ENCODE data around the gene JMJD1C.
"Not testable (repeated sequence)": the region's sequence is repeated elsewhere in the genome, so short reads cannot be mapped to it uniquely, and the experiment has no call there.

JMJD1C gene

GRCh38 chr10:63465293-63466143 is at the start of gene JMJD1C:
TSS of gene JMJD1C (minus strand) at chr10:63465977. CDS start at chr10:63465662, 315 bp downstream.
- Histone ChIP-seq H3K9me3 (ENCODE audit: control insufficient read depth, insufficient read depth, low read length) (no peaks in the 10 kb centered on the region), H3K27ac (ENCODE audit: low read length) (no peak within 1 kb of the TSS), H3K27me3 (ENCODE audit: control insufficient read depth, insufficient read depth, low read length) (no peaks in the 10 kb centered on the region), H3K4me3 (ENCODE audit: low read length) (peak within 1 kb of the TSS; percentile 55), H3K36me3 (ENCODE audit: control insufficient read depth, insufficient read depth, low read length) (no peaks in the 10 kb centered on the region), H3K4me1 (ENCODE audit: control insufficient read depth, insufficient read depth, low read length) (peaks cover 2% of the 10 kb centered on the region; the same call in 1 of the 2 replicates)
- WGBS (ENCODE audit: insufficient coverage, insufficient read length) = no CpG with 5 or more reads among the region's 99 CpGs
- DNase-seq (ENCODE audit: low read depth, low spot score) = peak; percentile 52

- no peak overlapping the region for H3K4me3 ChIP-seq (ENCODE audit: low read length)
- peaks cover 1% of the 10 kb centered on the region; the same call in 1 of the 2 replicates for H3K4me1 ChIP-seq (ENCODE audit: control insufficient read depth, insufficient read depth, low read length)
- H3K36me3 ChIP-seq (ENCODE audit: control insufficient read depth, insufficient read depth, low read length) = no peaks in the 10 kb centered on the region
- no peaks in the 10 kb centered on the region for H3K9me3 ChIP-seq (ENCODE audit: control insufficient read depth, insufficient read depth, low read length)
- no CpG with 5 or more reads among the region's 5 CpGs for WGBS (ENCODE audit: insufficient coverage, insufficient read length)
- no peaks in the 10 kb centered on the region for H3K27me3 ChIP-seq (ENCODE audit: control insufficient read depth, insufficient read depth, low read length)
- DNase-seq (ENCODE audit: low read depth, low spot score) = no peak
- no peak overlapping the region for H3K27ac ChIP-seq (ENCODE audit: low read length)
These were observed 49.4 kb upstream of the JMJD1C start for GRCh38 chr10:63515002-63515763.

- Histone ChIP-seq H3K36me3 (ENCODE audit: control insufficient read depth, insufficient read depth, low read length) (no peaks in the 10 kb centered on the region), H3K4me1 (ENCODE audit: control insufficient read depth, insufficient read depth, low read length) (no peaks in the 10 kb centered on the region; the same call in 1 of the 2 replicates), H3K4me3 (ENCODE audit: low read length) (no peak overlapping the region), H3K9me3 (ENCODE audit: control insufficient read depth, insufficient read depth, low read length) (no peaks in the 10 kb centered on the region), H3K27ac (ENCODE audit: low read length) (no peak overlapping the region), H3K27me3 (ENCODE audit: control insufficient read depth, insufficient read depth, low read length) (no peaks in the 10 kb centered on the region)
- WGBS (ENCODE audit: insufficient coverage, insufficient read length) = no CpG with 5 or more reads among the region's 1 CpG
- no peak for DNase-seq (ENCODE audit: low read depth, low spot score)
These were observed 40.8 kb upstream of the JMJD1C start for GRCh38 chr10:63506554-63506953.

DNA sequence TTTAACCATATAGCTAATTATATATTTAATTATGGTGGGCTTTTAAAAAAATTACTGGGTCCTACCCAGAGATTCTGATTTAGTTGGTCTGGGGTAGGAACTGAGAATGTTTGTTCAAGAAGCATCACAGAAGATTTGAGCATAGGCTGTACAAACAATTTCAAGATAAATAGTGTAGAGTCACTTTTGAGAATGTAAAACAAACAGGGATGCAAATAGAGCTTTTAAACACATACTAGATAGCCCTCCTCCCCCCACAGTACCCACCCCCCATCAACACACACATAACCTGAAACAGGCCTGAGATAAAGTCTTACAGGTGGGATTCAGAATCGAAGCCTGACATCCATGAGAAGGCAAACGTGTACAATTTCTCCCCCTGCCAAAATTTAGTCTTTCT is 39.8 kb upstream of the JMJD1C start:
- H3K27ac ChIP-seq (ENCODE audit: low read length) = no peak overlapping the region
- DNase-seq (ENCODE audit: low read depth, low spot score) = no peak
- no peaks in the 10 kb centered on the region for H3K9me3 ChIP-seq (ENCODE audit: control insufficient read depth, insufficient read depth, low read length)
- no peaks in the 10 kb centered on the region for H3K36me3 ChIP-seq (ENCODE audit: control insufficient read depth, insufficient read depth, low read length)
- H3K4me1 ChIP-seq (ENCODE audit: control insufficient read depth, insufficient read depth, low read length) = no peaks in the 10 kb centered on the region; the same call in 1 of the 2 replicates
- H3K4me3 ChIP-seq (ENCODE audit: low read length) = no peak overlapping the region
- WGBS (ENCODE audit: insufficient coverage, insufficient read length) = no CpG with 5 or more reads among the region's 2 CpGs
- H3K27me3 ChIP-seq (ENCODE audit: control insufficient read depth, insufficient read depth, low read length) = no peaks in the 10 kb centered on the region

DNA sequence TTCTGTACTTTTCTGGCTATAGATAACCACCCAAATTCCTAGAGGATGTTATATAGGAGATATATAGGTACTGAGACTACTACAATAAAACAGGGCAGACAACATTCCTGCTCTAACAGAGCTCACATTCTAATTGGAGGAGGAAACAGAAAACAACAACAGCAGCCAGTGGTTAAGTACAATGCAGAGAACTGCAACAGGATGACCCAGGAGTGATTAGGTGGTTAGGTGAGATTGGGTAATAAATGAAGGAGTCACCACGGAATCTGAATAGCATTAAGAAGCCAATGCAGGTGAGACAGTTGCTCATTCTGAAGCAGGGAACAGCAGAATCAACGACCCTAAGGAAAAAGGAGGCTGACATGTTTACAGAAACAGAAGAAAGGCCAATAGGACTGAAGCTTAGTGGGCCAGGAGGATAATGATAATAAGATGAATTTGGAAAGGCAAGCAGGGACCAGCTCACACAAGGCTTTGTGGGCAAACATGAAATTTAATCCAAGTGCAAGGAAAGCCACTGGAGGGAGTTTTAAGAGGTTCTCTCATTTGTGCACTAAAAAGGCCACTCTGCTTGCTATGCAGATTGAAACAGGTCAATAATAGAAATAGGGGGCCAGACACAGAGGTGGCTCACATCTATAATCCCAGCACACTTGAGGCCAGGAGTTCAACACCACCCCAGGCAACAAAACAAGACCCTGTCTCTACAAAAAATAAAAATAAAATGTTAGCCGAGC is 38.5 kb upstream of the JMJD1C start:
- Histone ChIP-seq H3K4me3 (ENCODE audit: low read length) (no peak overlapping the region), H3K27me3 (ENCODE audit: control insufficient read depth, insufficient read depth, low read length) (no peaks in the 10 kb centered on the region), H3K36me3 (ENCODE audit: control insufficient read depth, insufficient read depth, low read length) (no peaks in the 10 kb centered on the region), H3K9me3 (ENCODE audit: control insufficient read depth, insufficient read depth, low read length) (no peaks in the 10 kb centered on the region), H3K4me1 (ENCODE audit: control insufficient read depth, insufficient read depth, low read length) (no peaks in the 10 kb centered on the region; the same call in 1 of the 2 replicates), H3K27ac (ENCODE audit: low read length) (no peak overlapping the region)
- DNase-seq (ENCODE audit: low read depth, low spot score) = no peak
- no CpG with 5 or more reads among the region's 3 CpGs for WGBS (ENCODE audit: insufficient coverage, insufficient read length)

- Histone ChIP-seq H3K4me3 (ENCODE audit: low read length) (no peak overlapping the region), H3K27me3 (ENCODE audit: control insufficient read depth, insufficient read depth, low read length) (no peaks in the 10 kb centered on the region), H3K4me1 (ENCODE audit: control insufficient read depth, insufficient read depth, low read length) (no peaks in the 10 kb centered on the region; the same call in 1 of the 2 replicates), H3K36me3 (ENCODE audit: control insufficient read depth, insufficient read depth, low read length) (no peaks in the 10 kb centered on the region), H3K9me3 (ENCODE audit: control insufficient read depth, insufficient read depth, low read length) (no peaks in the 10 kb centered on the region), H3K27ac (ENCODE audit: low read length) (no peak overlapping the region)
- DNase-seq (ENCODE audit: low read depth, low spot score) = no peak
- 100% methylated on average over 1 of the region's 4 CpGs for WGBS (ENCODE audit: insufficient coverage, insufficient read length)
These were observed 37.6 kb upstream of the JMJD1C start for GRCh38 chr10:63503395-63503794.

DNA sequence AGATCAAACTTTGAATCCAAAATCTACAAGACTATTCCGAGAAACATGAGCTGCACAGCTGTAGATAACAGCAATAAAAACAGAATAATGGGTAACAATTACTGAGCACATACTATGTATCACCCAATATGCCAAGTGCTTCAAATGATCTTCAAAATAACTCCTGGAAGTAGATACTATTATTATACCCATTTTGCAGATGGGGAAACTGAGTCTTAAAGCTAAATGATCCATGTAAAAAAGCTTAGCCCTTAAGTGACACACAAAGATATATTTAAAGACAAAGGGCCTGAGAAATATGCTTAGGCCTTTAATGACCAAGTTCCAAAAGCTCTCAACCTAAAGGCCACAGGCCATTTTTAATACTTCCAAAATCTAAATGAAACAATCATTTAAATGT is 37.1 kb upstream of the JMJD1C start:
- H3K4me1 ChIP-seq (ENCODE audit: control insufficient read depth, insufficient read depth, low read length) = no peaks in the 10 kb centered on the region; the same call in 1 of the 2 replicates
- no peak overlapping the region for H3K4me3 ChIP-seq (ENCODE audit: low read length)
- DNase-seq (ENCODE audit: low read depth, low spot score) = no peak
- no CpG with 5 or more reads among the region's 1 CpG for WGBS (ENCODE audit: insufficient coverage, insufficient read length)
- no peaks in the 10 kb centered on the region for H3K9me3 ChIP-seq (ENCODE audit: control insufficient read depth, insufficient read depth, low read length)
- H3K36me3 ChIP-seq (ENCODE audit: control insufficient read depth, insufficient read depth, low read length) = no peaks in the 10 kb centered on the region
- H3K27me3 ChIP-seq (ENCODE audit: control insufficient read depth, insufficient read depth, low read length) = no peaks in the 10 kb centered on the region
- H3K27ac ChIP-seq (ENCODE audit: low read length) = no peak overlapping the region

DNA sequence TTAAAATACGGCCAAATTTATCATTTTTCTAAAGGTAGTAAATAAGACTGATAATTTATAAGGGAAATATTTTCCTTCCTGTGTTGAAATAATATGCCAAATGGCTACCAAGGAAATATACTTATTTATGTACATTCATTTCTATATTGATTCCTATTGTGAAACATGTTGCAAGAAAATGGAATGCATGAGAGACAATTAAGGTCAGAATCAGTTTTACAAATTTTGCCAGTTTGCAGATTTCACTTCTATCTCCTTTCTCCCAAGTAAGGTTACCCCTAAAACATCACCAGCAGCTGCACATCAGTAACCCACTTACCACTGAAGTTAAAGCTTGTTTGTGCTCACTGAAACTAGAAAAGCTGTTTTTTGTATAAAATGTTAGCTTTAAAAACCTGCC is 36.2 kb upstream of the JMJD1C start:
- Histone ChIP-seq H3K4me1 (ENCODE audit: control insufficient read depth, insufficient read depth, low read length) (no peaks in the 10 kb centered on the region; the same call in 1 of the 2 replicates), H3K9me3 (ENCODE audit: control insufficient read depth, insufficient read depth, low read length) (no peaks in the 10 kb centered on the region), H3K27ac (ENCODE audit: low read length) (no peak overlapping the region), H3K27me3 (ENCODE audit: control insufficient read depth, insufficient read depth, low read length) (no peaks in the 10 kb centered on the region), H3K36me3 (ENCODE audit: control insufficient read depth, insufficient read depth, low read length) (no peaks in the 10 kb centered on the region), H3K4me3 (ENCODE audit: low read length) (no peak overlapping the region)
- DNase-seq (ENCODE audit: low read depth, low spot score) = no peak
- WGBS (ENCODE audit: insufficient coverage, insufficient read length) = no CpG with 5 or more reads among the region's 1 CpG

- H3K4me1 ChIP-seq (ENCODE audit: control insufficient read depth, insufficient read depth, low read length); H3K27ac ChIP-seq (ENCODE audit: low read length); H3K4me3 ChIP-seq (ENCODE audit: low read length); H3K9me3 ChIP-seq (ENCODE audit: control insufficient read depth, insufficient read depth, low read length); H3K27me3 ChIP-seq (ENCODE audit: control insufficient read depth, insufficient read depth, low read length); H3K36me3 ChIP-seq (ENCODE audit: control insufficient read depth, insufficient read depth, low read length); DNase-seq (ENCODE audit: low read depth, low spot score): not testable (repeated sequence)
- no CpG with 5 or more reads among the region's 5 CpGs for WGBS (ENCODE audit: insufficient coverage, insufficient read length)
These were observed 34.8 kb upstream of the JMJD1C start for GRCh38 chr10:63500551-63500950.

DNA sequence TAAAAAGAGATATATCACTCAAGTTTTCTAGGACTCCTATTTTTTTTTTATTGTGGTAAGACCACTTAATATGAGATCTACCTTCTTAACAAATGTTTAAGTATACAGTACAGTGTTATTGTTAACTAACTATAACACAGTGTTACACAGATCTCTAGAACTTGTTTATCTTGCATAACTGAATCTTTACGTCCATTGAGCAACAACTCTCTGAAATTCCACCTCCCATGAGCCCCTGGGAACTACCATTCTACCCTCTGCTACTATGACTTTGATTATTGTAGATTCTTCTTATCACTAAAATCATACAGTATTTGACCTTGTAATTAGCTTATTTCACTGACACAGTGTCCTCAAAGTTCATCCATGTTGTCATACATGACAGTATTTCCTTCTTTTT is 32.9 kb upstream of the JMJD1C start:
- DNase-seq (ENCODE audit: low read depth, low spot score) = no peak
- Histone ChIP-seq H3K4me1 (ENCODE audit: control insufficient read depth, insufficient read depth, low read length) (no peaks in the 10 kb centered on the region; the same call in 1 of the 2 replicates), H3K36me3 (ENCODE audit: control insufficient read depth, insufficient read depth, low read length) (no peaks in the 10 kb centered on the region), H3K4me3 (ENCODE audit: low read length) (no peak overlapping the region), H3K27ac (ENCODE audit: low read length) (no peak overlapping the region), H3K27me3 (ENCODE audit: control insufficient read depth, insufficient read depth, low read length) (no peaks in the 10 kb centered on the region), H3K9me3 (ENCODE audit: control insufficient read depth, insufficient read depth, low read length) (no peaks in the 10 kb centered on the region)
- WGBS (ENCODE audit: insufficient coverage, insufficient read length) = no CpG with 5 or more reads among the region's 1 CpG
